ENCODE measurements around the gene NDE1. TPM values are rescaled to one million over a fixed set of nuclear protein-coding genes. Genes with fewer than 3 reads are reported as not detected.
"Not testable (repeated sequence)": the region's sequence is repeated elsewhere in the genome, so short reads cannot be mapped to it uniquely, and the experiment has no call there.

NDE1 gene
- total RNA-seq, 1 donor from 2014 or later = 48.2 TPM

GRCh38 chr16:15605839-15606517 lies 44.1 kb upstream of the NDE1 start:
- Mint-ChIP-seq H3K9me3 (no peaks in the 10 kb centered on the region), H3K27me3 (ENCODE audit: low read depth) (no peaks in the 10 kb centered on the region), H3K4me1 (no peaks in the 10 kb centered on the region), H3K4me3 (no peak overlapping the region), H3K36me3 (peaks cover 68% of the 10 kb centered on the region), H3K27ac (no peak overlapping the region)
- DNase-seq (ENCODE audit: low spot score in 2 of 2, unreplicated experiment in 2 of 2) = no peak
- no peak for TF ChIP-seq CTCF (IDR thresholded peaks at IDR 0.05; ENCODE audit: unreplicated experiment)

- H3K4me3 Mint-ChIP-seq = no peak overlapping the region
- DNase-seq (ENCODE audit: low spot score in 2 of 2, unreplicated experiment in 2 of 2) = no peak
- H3K4me1 Mint-ChIP-seq = no peaks in the 10 kb centered on the region
- H3K9me3 Mint-ChIP-seq = no peaks in the 10 kb centered on the region
- no peak for TF ChIP-seq CTCF (IDR thresholded peaks at IDR 0.05; ENCODE audit: unreplicated experiment)
- H3K36me3 Mint-ChIP-seq = peaks cover 63% of the 10 kb centered on the region
- H3K27me3 Mint-ChIP-seq (ENCODE audit: low read depth) = no peaks in the 10 kb centered on the region
- no peak overlapping the region for H3K27ac Mint-ChIP-seq
Observed at GRCh38 chr16:15606518-15607220, 43.4 kb upstream of the NDE1 start.

DNA sequence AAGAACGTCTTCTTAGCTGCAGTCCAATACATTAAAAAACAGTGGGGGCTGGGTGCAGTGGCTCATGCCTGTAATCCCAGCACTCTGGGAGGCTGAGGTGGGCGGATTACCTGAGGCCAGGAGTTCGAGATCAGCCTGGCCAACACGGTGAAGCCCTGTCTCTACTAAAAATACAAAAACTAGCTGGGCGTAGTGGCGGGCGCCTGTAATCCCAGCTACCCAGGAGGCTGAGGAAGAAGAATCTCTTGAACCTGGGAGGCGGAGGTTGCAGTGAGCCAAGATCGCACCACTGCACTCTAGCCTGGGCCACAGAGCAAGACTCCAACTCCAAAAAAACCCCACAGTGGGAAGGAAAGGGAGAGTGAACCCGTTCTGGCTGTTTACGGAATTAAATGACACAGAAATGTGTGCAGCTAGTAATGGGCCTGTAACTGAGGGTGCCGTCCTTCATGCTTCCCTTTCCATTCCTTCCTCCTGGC lies 42.8 kb upstream of the NDE1 start:
- not testable (repeated sequence) for H3K4me3 Mint-ChIP-seq; H3K9me3 Mint-ChIP-seq; DNase-seq (ENCODE audit: low spot score in 2 of 2, unreplicated experiment in 2 of 2); H3K27ac Mint-ChIP-seq; H3K27me3 Mint-ChIP-seq (ENCODE audit: low read depth); H3K4me1 Mint-ChIP-seq
- peaks cover 62% of the 10 kb centered on the region for H3K36me3 Mint-ChIP-seq

DNA sequence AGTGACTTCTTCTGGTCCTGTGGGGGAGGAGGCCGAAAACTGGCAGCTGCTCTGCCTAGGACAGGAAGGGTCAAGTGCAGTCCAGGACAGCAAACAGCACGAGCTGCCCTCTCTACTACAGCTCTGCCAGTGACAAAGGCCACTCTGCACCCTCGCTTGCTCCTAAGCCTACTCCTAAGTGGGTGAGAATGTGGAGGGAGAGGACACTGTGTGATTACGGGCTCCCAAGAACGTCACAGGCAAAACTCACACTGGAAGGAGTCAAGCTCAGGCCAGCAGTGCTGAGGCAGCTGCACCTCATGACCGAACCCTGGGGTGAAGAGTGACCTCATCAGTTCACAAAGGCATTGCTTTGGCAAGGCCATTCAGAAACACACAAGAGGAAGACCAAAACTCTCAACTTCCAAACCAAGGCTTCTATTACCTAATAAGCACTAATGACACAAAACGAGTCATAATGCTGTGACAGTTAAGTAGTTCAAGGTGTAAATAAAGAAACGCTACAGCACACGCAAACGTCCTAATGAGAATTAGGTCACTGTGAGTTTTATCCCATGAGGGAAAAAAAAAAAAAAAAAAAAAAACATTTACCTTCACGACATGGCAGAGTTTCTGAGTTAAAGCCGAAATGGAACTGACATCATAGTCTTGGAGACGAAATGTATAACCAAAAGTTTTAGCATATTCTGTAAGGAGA lies 42.2 kb upstream of the NDE1 start:
- TF ChIP-seq CTCF (IDR thresholded peaks at IDR 0.05; ENCODE audit: unreplicated experiment) = no peak
- Mint-ChIP-seq H3K4me3 (no peak overlapping the region), H3K4me1 (no peaks in the 10 kb centered on the region), H3K27ac (no peak overlapping the region), H3K9me3 (no peaks in the 10 kb centered on the region), H3K36me3 (peaks cover 64% of the 10 kb centered on the region), H3K27me3 (ENCODE audit: low read depth) (no peaks in the 10 kb centered on the region)
- DNase-seq (ENCODE audit: low spot score in 2 of 2, unreplicated experiment in 2 of 2) = no peak

DNA sequence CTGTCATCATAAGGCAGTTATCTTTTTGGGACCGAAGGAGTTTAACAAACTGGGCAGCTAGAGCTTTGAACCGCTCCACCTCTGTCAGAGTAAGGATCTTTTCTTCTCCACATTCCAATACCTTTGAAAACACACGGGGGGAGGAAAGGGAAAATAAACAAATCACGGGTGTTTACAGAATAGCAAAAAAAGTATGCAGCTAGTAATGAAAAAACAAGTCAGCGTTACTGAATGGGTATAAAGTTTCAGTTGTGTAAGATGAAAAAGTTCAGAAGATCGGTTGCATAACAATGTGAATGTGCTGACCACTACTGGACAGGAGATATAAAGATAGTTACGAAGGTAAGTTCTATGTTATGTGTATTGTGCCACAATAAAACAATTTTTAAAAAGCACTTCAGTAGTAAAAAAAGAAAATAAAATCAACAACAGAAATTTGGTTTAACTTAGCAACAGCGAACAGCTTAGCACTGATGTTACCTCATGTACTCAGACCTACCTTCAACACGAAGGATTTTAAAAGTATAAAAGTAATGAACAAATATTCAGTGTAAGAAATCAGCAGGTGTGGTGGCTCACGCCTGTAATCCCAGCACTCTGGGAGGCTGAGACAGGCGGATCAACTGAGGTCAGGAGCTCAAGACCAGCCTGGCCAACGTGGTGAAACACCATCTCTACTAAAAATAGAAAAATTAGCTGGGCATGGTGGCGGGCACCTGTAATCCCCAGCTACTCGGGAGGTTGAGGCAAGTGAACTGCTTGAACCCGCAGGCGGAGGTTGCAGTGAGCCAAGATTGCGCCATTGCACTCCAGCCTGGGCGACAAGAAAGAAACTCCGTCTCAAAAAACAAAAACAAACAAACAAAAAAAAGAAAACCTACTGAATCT lies 41.4 kb upstream of the NDE1 start:
- Mint-ChIP-seq H3K36me3 (peaks cover 63% of the 10 kb centered on the region), H3K4me1 (no peaks in the 10 kb centered on the region), H3K9me3 (no peaks in the 10 kb centered on the region), H3K4me3 (no peak overlapping the region), H3K27ac (no peak overlapping the region), H3K27me3 (ENCODE audit: low read depth) (no peaks in the 10 kb centered on the region)
- no peak for DNase-seq (ENCODE audit: low spot score in 2 of 2, unreplicated experiment in 2 of 2)
- no peak for TF ChIP-seq CTCF (IDR thresholded peaks at IDR 0.05; ENCODE audit: unreplicated experiment)
